Measurements from ENCODE around the gene PDE4B. TPM values are rescaled to one million over a fixed set of nuclear protein-coding genes. Genes with fewer than 3 reads are reported as not detected.

The PDE4B gene
- polyA plus RNA-seq, 1 donor from 2014 or later = 135 TPM

GRCh38 chr1:66137235-66137634, 344.5 kb downstream of the PDE4B start:
- Histone ChIP-seq H3K4me3 (ENCODE audit: low read length) (no peak overlapping the region), H3K4me2 (ENCODE audit: low read length) (no peak overlapping the region), H3F3A (ENCODE audit: insufficient read depth, low read length, poor library complexity, severe bottlenecking) (no peaks in the 10 kb centered on the region), H3K27me3 (ENCODE audit: insufficient read depth, low read depth, low read length) (no peaks in the 10 kb centered on the region), H3K9ac (ENCODE audit: low read length) (no peak overlapping the region), H3K9me3 (ENCODE audit: low read length) (no peaks in the 10 kb centered on the region), H3K79me2 (replicated peaks; ENCODE audit: insufficient read depth, low read length) (no peaks in the 10 kb centered on the region), H4K20me1 (ENCODE audit: insufficient read depth) (no peaks in the 10 kb centered on the region), H3K9me2 (ENCODE audit: insufficient read depth, low read length) (no peaks in the 10 kb centered on the region), H3K36me3 (ENCODE audit: insufficient read depth, low read length) (no peaks in the 10 kb centered on the region), H2AFZ (ENCODE audit: low read depth, low read length) (no peak overlapping the region), H3K27ac (ENCODE audit: low read length) (no peak overlapping the region)
- no peak for TF ChIP-seq EP300 (conservative IDR thresholded peaks at IDR 0.05; ENCODE audit: poor library complexity, severe bottlenecking)

GRCh38 chr1:66138613-66139012, 345.9 kb downstream of the PDE4B start:
- TF ChIP-seq EZH2 (IDR thresholded peaks at IDR 0.05; ENCODE audit: borderline replicate concordance, insufficient read depth, low read length, poor library complexity, severe bottlenecking) (no peak), CTCF (IDR thresholded peaks at IDR 0.05; ENCODE audit: poor library complexity, severe bottlenecking) (no peak), POLR2AphosphoS5 (IDR thresholded peaks at IDR 0.05) (no peak), EP300 (conservative IDR thresholded peaks at IDR 0.05; ENCODE audit: poor library complexity, severe bottlenecking) (no peak), MXI1 (conservative IDR thresholded peaks at IDR 0.05; ENCODE audit: poor library complexity, severe bottlenecking) (no peak), REST (IDR thresholded peaks at IDR 0.05; ENCODE audit: borderline replicate concordance) (no peak), SMC3 (conservative IDR thresholded peaks at IDR 0.05; ENCODE audit: poor library complexity) (no peak), TAF1 (IDR thresholded peaks at IDR 0.05; ENCODE audit: low read depth) (no peak), RAD21 (conservative IDR thresholded peaks at IDR 0.05) (no peak)
- Histone ChIP-seq H3K9me3 (ENCODE audit: low read length) (no peaks in the 10 kb centered on the region), H3F3A (ENCODE audit: insufficient read depth, low read length, poor library complexity, severe bottlenecking) (no peaks in the 10 kb centered on the region), H4K20me1 (ENCODE audit: insufficient read depth) (no peaks in the 10 kb centered on the region), H2AFZ (ENCODE audit: low read depth, low read length) (no peak overlapping the region), H3K9ac (ENCODE audit: low read length) (no peak overlapping the region), H3K27ac (ENCODE audit: low read length) (no peak overlapping the region), H3K79me2 (replicated peaks; ENCODE audit: insufficient read depth, low read length) (no peaks in the 10 kb centered on the region), H3K36me3 (ENCODE audit: insufficient read depth, low read length) (no peaks in the 10 kb centered on the region), H3K27me3 (ENCODE audit: insufficient read depth, low read depth, low read length) (no peaks in the 10 kb centered on the region), H3K4me3 (ENCODE audit: low read length) (no peak overlapping the region), H3K9me2 (ENCODE audit: insufficient read depth, low read length) (no peaks in the 10 kb centered on the region), H3K4me2 (ENCODE audit: low read length) (no peak overlapping the region)

GRCh38 chr1:66140072-66140471, 347.4 kb downstream of the PDE4B start:
- H3K9me2 ChIP-seq (ENCODE audit: insufficient read depth, low read length) = no peaks in the 10 kb centered on the region
- H3K27me3 ChIP-seq (ENCODE audit: insufficient read depth, low read depth, low read length) = no peaks in the 10 kb centered on the region
- H3K36me3 ChIP-seq (ENCODE audit: insufficient read depth, low read length) = no peaks in the 10 kb centered on the region
- H4K20me1 ChIP-seq (ENCODE audit: insufficient read depth) = no peaks in the 10 kb centered on the region
- H3K9me3 ChIP-seq (ENCODE audit: low read length) = no peaks in the 10 kb centered on the region
- no peak overlapping the region for H3K4me3 ChIP-seq (ENCODE audit: low read length)
- H3F3A ChIP-seq (ENCODE audit: insufficient read depth, low read length, poor library complexity, severe bottlenecking) = no peaks in the 10 kb centered on the region
- no peak overlapping the region for H3K4me2 ChIP-seq (ENCODE audit: low read length)
- TF ChIP-seq RAD21 (conservative IDR thresholded peaks at IDR 0.05) (no peak), EZH2 (IDR thresholded peaks at IDR 0.05; ENCODE audit: borderline replicate concordance, insufficient read depth, low read length, poor library complexity, severe bottlenecking) (no peak), POLR2AphosphoS5 (IDR thresholded peaks at IDR 0.05) (no peak), EP300 (conservative IDR thresholded peaks at IDR 0.05; ENCODE audit: poor library complexity, severe bottlenecking) (no peak), TAF1 (IDR thresholded peaks at IDR 0.05; ENCODE audit: low read depth) (no peak)
- no peak overlapping the region for H3K9ac ChIP-seq (ENCODE audit: low read length)
- H2AFZ ChIP-seq (ENCODE audit: low read depth, low read length) = no peak overlapping the region
- H3K79me2 ChIP-seq (replicated peaks; ENCODE audit: insufficient read depth, low read length) = no peaks in the 10 kb centered on the region
- H3K27ac ChIP-seq (ENCODE audit: low read length) = no peak overlapping the region

Measured in neural cell (in vitro differentiated cells).